Lower lobe of right lung (tissue), 2 donors: ENCODE data around the gene DYNLL1. TPM values are rescaled to one million over a fixed set of nuclear protein-coding genes. Genes with fewer than 3 reads are reported as not detected.
A peak's percentile ranks its signal among the peaks of the same experiment; 100 is the strongest.

Source experiments
- ATAC-seq, 2 donors: fragments of 200-7000 bp; cut with Tn5 transposase; one replicate each; pipeline ENCODE4 v1.9.1; 2020 to 2022; ENCODE audit warnings: mild to moderate bottlenecking in 2 of 2, moderate library complexity in 2 of 2
- DNase-seq: peaks from one replicate; pipeline ENCODE4 v3.0.0-alpha.2; 2020
- H3K27ac ChIP-seq: fragments of 200-600 bp; one replicate; pipeline ENCODE4 v1.8.0; 2022
- H3K27me3 ChIP-seq: fragments of 200-600 bp; one replicate; pipeline ENCODE4 v1.8.0; 2022; ENCODE audit warnings: low read depth
- H3K36me3 ChIP-seq: fragments of 200-600 bp; one replicate; pipeline ENCODE4 v1.8.0; 2022; ENCODE audit warnings: mild to moderate bottlenecking
- H3K4me1 ChIP-seq: fragments of 200-600 bp; one replicate; pipeline ENCODE4 v1.8.0; 2022
- H3K4me3 ChIP-seq: fragments of 200-600 bp; one replicate; pipeline ENCODE4 v1.8.0; 2022; ENCODE audit warnings: mild to moderate bottlenecking
- H3K9me3 ChIP-seq: fragments of 200-600 bp; one replicate; pipeline ENCODE4 v1.8.0; 2022
- CTCF ChIP-seq: fragments of 200-600 bp; IDR thresholded peaks from one replicate; pipeline ENCODE4 v1.8.0; 2022; ENCODE audit warnings: antibody characterized with exemption, mild to moderate bottlenecking
- intact Hi-C: fragments of 100-400 bp; cut with DNase I; formaldehyde crosslinking; loops from one replicate; pipeline ENCODE4 v1.11.0; 2022
- total RNA-seq: library from RNA; stranded (reverse); fragmentation: NEBNext Ultra II Directional; extraction: Animal tissue kit (Norgen Biotek cat#: 25700); gene quantifications from one replicate; pipeline ENCODE4 v1.2.1, GENCODE V29; 2021
- donor health status: DM: no; HTN: yes; CAD: no; lungs with severe emphysema.

The DYNLL1 gene
- total RNA-seq, 1 donor from 2014 or later = 285 TPM

DNA sequence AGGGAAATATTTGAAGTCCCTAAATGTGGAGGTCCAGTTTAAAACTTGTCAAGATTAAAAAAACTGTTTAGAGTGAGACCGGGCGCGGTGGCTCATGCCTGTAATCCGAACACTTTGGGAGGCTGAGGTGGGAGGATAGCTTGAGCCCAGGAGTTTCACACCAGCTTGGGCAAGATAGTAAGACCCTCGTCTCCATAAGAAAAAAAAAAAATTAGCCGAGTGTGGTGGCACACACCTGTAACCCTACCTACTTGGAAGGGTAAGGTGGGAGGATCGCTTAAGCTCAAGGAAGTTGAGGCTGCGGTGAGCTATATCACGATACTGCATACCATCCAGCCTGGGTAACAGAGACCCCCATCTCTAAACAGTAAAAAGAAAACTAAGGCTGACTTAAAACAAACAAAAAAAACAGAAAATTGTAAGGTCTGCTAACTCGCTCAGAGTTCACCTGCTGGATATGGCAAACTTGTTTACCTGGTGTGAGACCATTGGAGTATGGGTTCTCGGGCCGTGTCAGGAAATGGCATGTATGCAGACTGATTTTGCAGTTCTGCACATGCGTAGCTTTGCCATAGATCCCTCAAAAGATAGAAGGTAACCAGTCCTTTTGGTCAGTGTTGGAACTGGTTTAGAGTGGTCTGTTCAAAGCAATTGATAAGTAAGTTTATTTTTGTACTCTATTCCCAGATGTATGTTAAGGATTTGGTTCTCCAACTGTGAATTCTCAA is 40.3 kb downstream of the DYNLL1 start:
- ATAC-seq (no peak), DNase-seq (no peak)
- peaks cover 61% of the 10 kb centered on the region for H3K4me1 ChIP-seq
- H3K27ac ChIP-seq = peak overlapping the region; percentile 91
- H3K27me3 ChIP-seq = no peaks in the 10 kb centered on the region
- no peak for TF ChIP-seq CTCF
- no peaks in the 10 kb centered on the region for H3K9me3 ChIP-seq
- peak overlapping the region; percentile 77 for H3K4me3 ChIP-seq
- H3K36me3 ChIP-seq = peaks cover 5% of the 10 kb centered on the region
- intact Hi-C loops = no loop called here

GRCh38 chr12:120537856-120538220 is 41.9 kb downstream of the DYNLL1 start:
- Histone ChIP-seq H3K36me3 (peaks cover 12% of the 10 kb centered on the region), H3K27ac (peak overlapping the region; percentile 75), H3K27me3 (no peaks in the 10 kb centered on the region), H3K9me3 (no peaks in the 10 kb centered on the region), H3K4me3 (peak overlapping the region; percentile 77), H3K4me1 (peaks cover 77% of the 10 kb centered on the region)
- ATAC-seq (no peak), DNase-seq (no peak)
- intact Hi-C loops = no loop called here
- no peak for TF ChIP-seq CTCF

DNA sequence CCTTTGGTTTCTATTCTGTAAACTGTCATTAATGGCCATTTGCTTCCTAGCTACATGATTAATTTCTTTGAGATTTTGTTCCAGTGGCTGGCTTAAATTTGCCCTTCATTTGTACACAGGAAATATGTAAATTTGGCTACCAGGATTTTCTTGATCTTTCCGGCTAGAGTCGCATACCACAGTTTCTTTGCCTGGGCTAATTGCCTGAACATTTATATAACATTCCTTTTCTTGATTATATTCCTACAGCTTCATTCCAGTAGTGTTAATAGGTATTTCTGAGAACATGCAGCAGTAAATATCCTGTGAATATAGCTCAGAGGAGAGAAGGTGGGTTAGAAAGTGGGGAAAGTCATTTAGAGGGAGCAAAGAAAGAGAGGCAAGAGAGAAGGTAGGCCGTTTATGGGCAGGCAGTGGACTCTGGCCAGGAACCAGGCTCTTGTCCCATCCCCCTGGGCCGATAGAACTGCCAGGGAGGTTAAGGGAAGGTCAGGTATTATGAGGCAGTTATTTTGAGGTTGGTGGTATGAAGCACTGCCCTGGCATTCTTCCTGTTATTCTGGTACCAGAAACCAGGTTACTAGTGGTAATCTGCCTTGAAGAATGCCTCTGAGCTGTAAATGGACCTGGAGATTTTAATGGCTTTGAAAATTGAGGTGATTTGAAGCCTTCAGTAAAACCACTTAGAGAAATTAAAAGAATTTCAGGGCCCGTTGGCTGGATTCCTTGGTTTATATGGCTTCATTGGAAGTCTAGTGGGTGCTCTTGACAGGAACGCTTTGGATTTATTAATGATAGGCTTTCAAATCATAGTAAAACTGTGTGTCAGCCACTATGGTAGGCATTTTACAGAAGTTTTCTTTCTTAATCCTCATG is 42.6 kb downstream of the DYNLL1 start:
- DNase-seq (peak; percentile 60), ATAC-seq (peak; percentile 60 to 64)
- Histone ChIP-seq H3K27me3 (no peaks in the 10 kb centered on the region), H3K9me3 (no peaks in the 10 kb centered on the region), H3K4me3 (peak overlapping the region; percentile 77), H3K36me3 (peaks cover 17% of the 10 kb centered on the region), H3K27ac (peak overlapping the region; percentile 75), H3K4me1 (peaks cover 77% of the 10 kb centered on the region)
- no peak for TF ChIP-seq CTCF
- intact Hi-C loops = no loop called here

DNA sequence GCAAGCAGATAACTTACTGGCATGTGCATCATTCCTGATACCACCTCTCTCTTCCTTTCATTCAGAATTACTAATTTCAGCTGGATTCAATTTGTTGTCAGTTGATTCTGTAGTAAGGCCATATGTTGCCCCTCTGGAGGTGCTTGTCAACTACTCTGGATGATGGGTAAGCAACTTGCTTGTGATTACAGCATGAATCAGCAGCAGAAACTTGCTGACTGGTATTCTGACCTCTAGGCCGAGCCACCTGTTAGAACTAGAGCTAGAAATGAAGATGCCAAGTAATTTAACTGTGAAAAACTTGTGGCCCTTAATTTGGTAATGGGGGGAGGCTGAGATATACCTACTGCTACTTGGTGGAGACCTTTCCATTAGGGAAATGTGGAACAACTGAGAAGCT is 43.4 kb downstream of the DYNLL1 start:
- H3K27me3 ChIP-seq = no peaks in the 10 kb centered on the region
- peak overlapping the region; percentile 75 for H3K27ac ChIP-seq
- H3K9me3 ChIP-seq = no peaks in the 10 kb centered on the region
- H3K4me1 ChIP-seq = peaks cover 79% of the 10 kb centered on the region
- H3K4me3 ChIP-seq = no peak overlapping the region
- H3K36me3 ChIP-seq = peaks cover 23% of the 10 kb centered on the region
- no peak for TF ChIP-seq CTCF
- intact Hi-C loops = no loop called here
- no peak for ATAC-seq
- no peak for DNase-seq

- Histone ChIP-seq H3K4me3 (no peak overlapping the region), H3K27ac (peak overlapping the region; percentile 75), H3K4me1 (peaks cover 83% of the 10 kb centered on the region), H3K36me3 (peaks cover 24% of the 10 kb centered on the region), H3K9me3 (no peaks in the 10 kb centered on the region), H3K27me3 (no peaks in the 10 kb centered on the region)
- no peak for TF ChIP-seq CTCF
- ATAC-seq (peak; percentile 20 to 23), DNase-seq (no peak)
- intact Hi-C loops = no loop called here
These were observed 44.5 kb downstream of the DYNLL1 start for GRCh38 chr12:120540445-120540844.
